T-helper 22 cell (primary cell): ENCODE results near the gene MRPL3.
A peak's percentile ranks its signal among the peaks of the same experiment; 100 is the strongest.

Experiments used
- DNase-seq: peaks from one replicate; pipeline ENCODE4 v3.0.0-alpha.2; 2020; ENCODE audit warnings: low read depth

Gene MRPL3

DNA sequence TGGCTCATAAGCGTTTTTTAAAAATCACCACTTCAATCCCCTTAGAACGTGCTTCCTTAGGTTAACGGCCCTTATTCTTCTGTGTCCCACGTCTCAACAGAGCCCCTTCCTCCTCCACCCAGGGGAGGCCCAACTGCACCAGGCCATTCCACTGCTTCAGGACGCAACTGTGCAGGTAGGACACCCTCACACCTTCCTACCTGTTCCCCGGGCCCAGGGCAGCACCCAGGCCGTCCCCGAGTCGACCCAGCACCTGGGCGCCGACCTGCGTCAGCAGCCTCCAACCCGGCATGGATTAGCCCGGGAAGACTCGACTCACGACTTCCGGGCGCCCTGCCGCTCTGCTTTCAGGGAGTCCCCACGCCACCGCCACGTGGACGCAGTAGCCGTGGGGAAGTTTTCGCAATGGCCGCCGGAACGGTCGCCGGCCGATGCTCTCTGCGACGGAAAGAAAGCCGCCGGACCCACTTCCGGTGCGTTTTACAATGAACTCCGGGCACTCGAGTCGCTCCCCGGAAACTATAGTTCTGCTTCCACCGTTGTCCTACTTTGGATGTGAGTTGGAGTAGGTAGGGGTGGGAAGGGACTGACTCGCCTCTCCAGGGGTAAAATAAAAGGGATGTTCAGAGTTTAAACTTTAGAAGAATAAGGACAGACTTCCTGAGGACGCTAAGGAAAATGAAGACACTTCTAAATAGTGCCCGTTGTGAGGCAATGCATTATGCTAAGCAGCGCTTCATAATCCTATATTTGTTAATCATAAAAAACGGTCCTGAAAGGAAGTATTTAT is at the start of gene MRPL3:
MRPL3 (minus strand) TSS at position 442 of the 790 bp plus-strand sequence; CDS start at position 292, 150 bp downstream.
- peak; percentile 68 for DNase-seq

DNA sequence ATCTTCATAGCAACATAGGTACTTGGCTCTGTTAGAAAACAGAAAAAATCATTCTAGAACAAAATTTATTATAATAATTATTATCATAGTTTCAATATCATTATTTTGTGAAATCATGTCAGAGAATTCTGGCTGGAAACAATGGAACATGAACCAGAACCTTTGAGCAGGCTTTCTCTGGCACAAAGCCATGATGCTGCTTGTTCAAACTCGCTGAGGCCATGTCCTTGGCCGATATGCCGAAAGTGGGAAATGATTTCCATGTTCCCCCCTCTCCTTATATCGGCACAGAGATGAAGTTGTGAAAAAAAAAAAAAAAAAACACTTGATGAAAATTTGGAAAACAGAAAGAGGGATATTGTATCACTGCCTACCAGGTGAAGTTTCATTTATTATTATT is 49.0 kb upstream of the MRPL3 start:
- DNase-seq: no peak

GRCh38 chr3:131550562-131551465 is 48.0 kb upstream of the MRPL3 start:
- no peak for DNase-seq

DNA sequence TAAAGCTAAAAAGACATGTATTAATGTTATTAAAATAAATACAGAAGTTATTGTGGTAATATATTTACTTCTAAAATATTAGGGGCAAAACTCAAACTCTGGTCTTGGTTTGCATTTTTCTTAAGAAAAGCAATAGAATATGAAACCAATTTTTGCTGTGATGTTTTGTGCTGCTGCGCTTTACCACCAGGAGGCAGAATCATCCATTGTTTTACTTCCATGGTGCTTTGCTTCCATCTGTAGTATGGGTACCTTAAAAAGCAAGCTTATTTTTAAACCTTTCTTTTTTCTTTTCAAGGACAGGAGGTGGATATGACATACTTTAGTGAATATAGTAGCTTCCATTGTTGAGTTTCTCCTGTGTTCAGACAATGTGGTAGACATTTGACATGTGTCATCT is 46.6 kb upstream of the MRPL3 start:
- DNase-seq: no peak

GRCh38 chr3:131547585-131547984 is 44.8 kb upstream of the MRPL3 start:
- DNase-seq: no peak

DNA sequence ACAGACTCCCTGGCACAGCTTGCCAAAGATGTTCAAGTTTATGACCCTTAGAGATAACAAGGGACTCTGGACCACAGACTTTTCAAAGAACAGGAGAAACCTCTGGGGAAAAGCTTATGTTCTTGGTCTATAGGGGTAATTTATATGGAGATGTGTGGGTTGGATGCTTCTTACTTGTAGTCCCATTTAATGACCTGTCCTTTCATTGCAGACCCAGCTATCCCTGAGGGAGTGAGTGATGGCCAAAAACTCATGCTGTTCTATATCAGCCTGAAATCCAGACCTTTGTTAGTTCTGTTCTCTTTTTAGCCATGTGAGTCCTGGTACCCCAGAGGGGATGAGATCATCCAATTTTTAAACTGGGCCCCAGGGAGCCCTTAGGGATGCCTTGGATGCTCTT is 43.7 kb upstream of the MRPL3 start:
- no peak for DNase-seq

DNA sequence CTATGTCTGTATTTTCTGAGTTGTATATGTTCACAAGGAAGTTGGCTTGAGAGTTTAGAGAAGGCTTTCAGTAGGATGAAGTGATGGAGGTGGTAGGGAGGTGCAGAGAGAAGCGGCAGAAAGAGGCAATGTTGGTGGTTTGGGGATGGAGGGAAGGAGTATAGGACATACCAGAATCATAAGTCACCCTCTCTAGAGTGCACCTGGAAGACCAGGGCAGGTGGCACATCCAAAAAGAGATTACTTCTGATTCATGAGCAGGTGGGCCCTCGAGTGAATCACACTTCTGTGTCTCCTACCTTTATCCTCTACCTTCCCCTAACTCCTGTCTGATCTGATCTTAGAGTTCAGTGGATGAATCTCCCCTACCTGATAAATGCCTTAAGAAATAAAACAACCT is 41.8 kb upstream of the MRPL3 start:
- no peak for DNase-seq

DNA sequence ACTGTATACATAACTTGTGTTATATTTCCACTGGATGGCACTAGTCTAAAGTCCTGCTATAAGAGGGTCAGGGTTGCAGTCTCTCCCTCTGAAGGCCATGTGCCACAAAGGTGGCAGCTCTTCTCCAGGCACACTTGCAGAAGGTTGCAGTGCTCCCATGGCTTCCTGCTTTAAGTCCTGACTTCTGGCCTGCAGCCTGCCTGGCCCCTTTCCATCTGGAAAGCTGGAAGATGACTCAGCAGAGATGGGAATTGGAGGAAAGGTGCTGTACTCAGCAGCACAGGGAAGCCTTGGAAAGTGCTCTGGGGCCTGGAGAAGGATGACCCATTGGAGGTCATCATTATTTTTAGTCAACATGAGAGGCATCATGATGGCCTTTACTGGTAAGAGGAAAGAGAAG is 40.9 kb upstream of the MRPL3 start:
- no peak for DNase-seq

GRCh38 chr3:131541288-131541687 is 38.5 kb upstream of the MRPL3 start:
- DNase-seq: no peak

DNA sequence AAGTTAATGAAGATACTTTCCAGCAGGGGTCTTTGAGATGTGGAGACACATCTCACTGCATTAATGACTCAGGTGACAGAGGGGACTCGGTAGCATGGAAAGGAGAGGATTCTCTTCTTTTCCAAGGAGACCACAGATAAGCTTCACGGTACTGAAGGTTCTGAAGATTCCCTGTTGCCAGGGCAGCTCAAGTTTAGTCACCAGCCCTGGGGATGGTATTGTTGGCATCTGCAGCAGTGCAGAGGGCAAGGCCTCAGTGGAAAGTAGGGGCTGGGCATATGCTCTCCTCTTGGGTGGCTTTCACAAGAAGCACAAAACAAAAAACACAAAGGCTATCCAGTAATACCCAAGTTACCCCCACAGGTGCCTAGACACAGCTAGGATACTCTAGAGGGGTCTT is 38.0 kb upstream of the MRPL3 start:
- no peak for DNase-seq

DNA sequence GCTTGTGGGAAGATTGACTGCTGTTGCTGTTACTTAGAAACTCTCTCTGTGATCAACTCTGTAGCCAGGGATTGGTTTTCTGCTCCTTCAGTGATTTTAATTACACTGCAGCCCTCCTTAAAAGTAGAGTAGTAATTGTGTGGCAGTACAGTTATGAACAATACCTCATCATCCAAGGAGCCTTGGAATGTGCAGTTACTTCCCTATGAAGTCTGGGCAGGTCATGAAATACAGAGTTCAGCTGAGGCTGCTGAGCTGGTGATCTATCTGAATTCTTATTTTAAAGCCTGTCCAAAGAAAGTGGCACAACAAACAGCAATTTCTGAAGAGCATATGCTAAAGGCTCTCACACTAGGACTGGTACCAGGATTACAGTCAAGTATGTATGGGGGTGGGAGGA is 37.4 kb upstream of the MRPL3 start:
- no peak for DNase-seq

DNA sequence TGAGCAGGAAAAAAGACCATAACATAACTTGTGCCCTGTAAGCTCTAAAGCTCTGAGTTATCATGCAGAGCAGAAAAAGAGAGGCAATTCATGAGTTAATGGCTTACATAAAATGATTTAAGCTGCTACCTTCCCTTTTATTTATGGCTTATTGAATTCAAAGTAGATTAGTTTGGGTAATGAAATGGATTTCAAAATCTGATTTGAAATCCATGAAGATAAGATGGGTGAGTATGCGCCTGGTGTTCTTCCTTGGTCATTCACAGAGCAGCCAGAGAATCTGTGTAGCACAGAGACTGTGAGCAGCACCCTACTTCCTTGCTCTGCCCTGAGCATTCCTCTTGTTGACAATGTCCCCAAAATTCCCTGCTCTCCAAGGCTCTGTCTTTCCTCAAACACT is 36.2 kb upstream of the MRPL3 start:
- no peak for DNase-seq

- no peak for DNase-seq
These were observed 34.8 kb upstream of the MRPL3 start for GRCh38 chr3:131537531-131537930.

DNA sequence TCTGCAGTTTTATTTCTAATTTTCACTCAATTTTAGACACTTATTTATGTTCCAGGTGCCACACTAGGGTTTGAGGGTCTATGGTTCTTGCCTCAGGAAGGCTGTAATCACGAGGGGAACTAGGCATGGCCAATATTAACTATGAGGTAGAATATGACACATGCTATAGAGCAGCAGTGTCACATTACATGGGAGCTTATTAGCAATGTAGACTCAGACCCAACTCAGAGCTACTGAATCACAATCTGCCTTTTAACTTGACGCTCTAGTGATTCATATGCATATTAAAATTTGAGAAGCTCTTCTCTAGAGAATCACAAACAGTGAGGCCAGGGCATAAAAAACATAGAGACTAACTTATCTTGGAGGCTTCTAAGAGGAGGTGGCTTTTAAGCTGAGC is 32.8 kb upstream of the MRPL3 start:
- no peak for DNase-seq

GRCh38 chr3:131535131-131535530 is 32.4 kb upstream of the MRPL3 start:
- no peak for DNase-seq

DNA sequence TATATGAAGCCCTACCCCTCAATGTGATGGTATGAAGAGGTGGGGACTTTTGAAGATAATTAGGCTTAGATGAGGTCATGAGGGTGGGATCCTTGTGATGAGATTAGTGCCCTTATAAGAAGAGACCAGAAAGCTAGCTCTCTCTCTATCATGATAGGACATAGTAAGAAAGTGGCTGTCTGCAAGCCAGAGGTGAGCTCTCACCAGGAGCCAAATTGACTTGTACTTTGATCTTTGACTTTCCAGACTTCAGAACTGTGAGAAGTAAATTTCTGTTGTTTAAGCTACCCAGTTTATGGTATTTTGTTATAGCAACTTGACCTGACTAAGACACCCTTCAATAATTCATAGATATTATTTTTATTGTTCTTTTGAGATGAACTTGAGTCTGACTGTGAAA is 29.9 kb upstream of the MRPL3 start:
- no peak for DNase-seq

DNA sequence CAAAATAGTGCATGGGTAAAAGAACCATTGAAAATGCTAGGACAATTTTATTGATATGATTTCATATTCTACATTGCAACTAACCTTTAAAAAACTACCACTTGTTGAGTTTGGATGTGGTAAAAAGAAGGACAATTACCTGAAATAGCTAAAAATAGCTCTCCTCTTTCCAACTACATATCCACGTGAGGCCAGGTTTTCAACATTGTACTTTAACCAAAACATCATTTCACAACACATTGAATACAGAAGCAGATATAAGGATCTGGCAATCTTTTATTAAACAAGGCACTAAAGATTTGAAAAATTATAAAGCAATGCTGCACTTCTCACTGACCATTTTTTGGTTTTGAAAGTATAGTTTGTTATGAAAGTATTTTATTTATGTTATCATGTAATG is 28.1 kb upstream of the MRPL3 start:
- no peak for DNase-seq

DNA sequence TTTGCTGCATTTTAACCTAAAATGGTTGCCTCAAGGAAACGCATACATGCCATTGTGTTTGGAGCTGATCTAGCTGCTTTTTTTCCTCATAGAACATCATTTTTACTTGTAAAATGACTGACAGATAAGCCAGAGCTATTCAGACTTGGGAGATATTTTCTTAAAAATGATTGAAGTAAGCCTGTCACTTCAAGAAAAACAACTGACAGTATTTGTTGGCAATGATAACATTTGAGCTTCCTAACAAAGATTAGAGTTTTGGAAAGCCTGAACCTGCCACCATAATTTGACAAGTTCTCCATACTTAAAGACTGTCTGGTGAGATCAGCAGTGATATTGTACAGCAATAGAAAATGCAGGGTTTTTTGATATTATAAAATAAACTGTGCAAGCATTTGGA is 27.6 kb upstream of the MRPL3 start:
- DNase-seq: no peak

- DNase-seq: no peak
These were observed 24.1 kb upstream of the MRPL3 start for GRCh38 chr3:131526801-131527347.

DNA sequence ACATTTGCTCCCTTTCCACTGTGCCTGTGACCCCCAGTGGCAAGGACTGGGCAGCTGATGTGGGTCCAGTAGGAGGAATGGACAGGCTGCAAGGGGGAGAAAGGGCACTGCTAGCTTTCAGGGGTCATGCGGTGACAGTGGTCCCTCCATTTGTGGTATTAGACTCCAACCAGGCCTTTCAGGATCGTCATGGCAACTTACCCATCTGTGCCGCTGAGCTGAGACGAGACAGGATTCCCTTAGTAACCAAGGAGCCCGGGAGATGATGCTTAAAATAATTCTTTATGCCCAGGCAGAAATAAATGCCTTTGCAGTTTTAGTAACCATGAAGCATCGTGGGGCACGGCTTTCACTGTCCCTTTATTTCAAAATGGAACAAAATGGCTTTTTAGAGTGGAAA is 15.9 kb upstream of the MRPL3 start:
- DNase-seq: no peak

GRCh38 chr3:131505421-131505820 is 2.6 kb upstream of the MRPL3 start:
- DNase-seq: no peak

GRCh38 chr3:131503320-131503635 is 507 bp upstream of the MRPL3 start:
- no peak for DNase-seq

DNA sequence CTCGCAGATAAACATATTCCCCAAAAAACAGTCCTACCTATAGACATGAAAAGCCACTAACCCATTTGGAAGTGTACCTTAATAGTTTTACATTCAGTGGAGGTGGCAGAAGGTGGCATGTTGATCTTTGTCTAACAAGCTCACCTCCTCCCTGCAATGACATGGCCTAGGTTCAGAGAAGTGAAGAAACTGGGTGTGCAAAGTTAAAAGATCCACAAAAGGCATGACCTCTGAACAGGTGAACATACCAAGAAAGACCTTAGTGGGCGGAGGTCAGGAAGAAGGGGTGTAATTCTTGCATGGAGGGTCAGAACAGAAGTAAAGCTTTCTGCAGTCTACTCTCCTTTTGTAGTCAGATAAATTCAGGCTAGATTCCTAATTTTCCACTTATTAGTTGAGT is 822 bp downstream of the MRPL3 start:
- no peak for DNase-seq
